SK-N-SH (cell line): ENCODE data around the gene AVPR1B. TPM values are rescaled to one million over a fixed set of nuclear protein-coding genes. Genes with fewer than 3 reads are reported as not detected.

Source experiments
- CTCF ChIA-PET: fragments of 300-600, 350-600 bp; formaldehyde crosslinking; extraction: SDS; loops from one replicate; lab custom pipeline; 2021; lab: Yijun Ruan, JAX
- POLR2A ChIA-PET: fragments of 350-600 bp; sonication (Branson Sonifier 250); formaldehyde crosslinking; extraction: SDS; loops from one replicate; lab custom pipeline; 2020; ENCODE audit warnings: antibody characterized with exemption, inconsistent platforms; lab: Yijun Ruan, JAX
- DNase-seq: peaks from one replicate; pipeline ENCODE4 v3.0.0; 2012
- H2AFZ ChIP-seq: fragments of 200-600 bp; sonication (generic); 2 replicates; pipeline ENCODE4 v1.8.1; 2016; ENCODE audit warnings: antibody characterized with exemption, mild to moderate bottlenecking, low read depth
- H3F3A ChIP-seq: fragments of 200-600 bp; sonication (generic); replicated peaks from 2 replicates; pipeline ENCODE3; 2016; ENCODE audit warnings: antibody characterized with exemption, mild to moderate bottlenecking; ENCODE audit not compliant: insufficient read depth
- H3K27ac ChIP-seq, 2 experiments: fragments of 200-500 bp in 1 of 2; fragments of 200-600 bp in 1 of 2; sonication (Bioruptor generic) in 1 of 2; sonication (generic), shearing (Covaris generic) in 1 of 2; 2 replicates each; pipeline versions ENCODE4 v1.5.1 to v1.6.1; 2014 to 2016; ENCODE audit warnings: low read depth in 2 of 2, inconsistent platforms in 1 of 2, low read length in 1 of 2, mild to moderate bottlenecking in 1 of 2, mixed read lengths in 1 of 2
- H3K27me3 ChIP-seq: fragments of 200-600 bp; sonication (generic), shearing (Covaris generic); 2 replicates; pipeline ENCODE4 v1.6.1; 2016; ENCODE audit warnings: mixed run types; ENCODE audit not compliant: insufficient read depth
- H3K36me3 ChIP-seq, 2 experiments: fragments of 200-500 bp in 1 of 2; fragments of 200-600 bp in 1 of 2; sonication (Bioruptor generic) in 1 of 2; sonication (generic) in 1 of 2; replicated peaks in 1 of 2; 2 replicates each; pipeline versions ENCODE3 to v1.5.1; 2014 to 2016; ENCODE audit warnings: low read length in 1 of 2, mild to moderate bottlenecking in 1 of 2; ENCODE audit not compliant: insufficient read depth in 2 of 2, control insufficient read depth in 1 of 2
- H3K4me1 ChIP-seq, 2 experiments: fragments of 200-500 bp in 1 of 2; fragments of 200-600 bp in 1 of 2; sonication (Bioruptor generic) in 1 of 2; sonication (generic), shearing (Covaris generic) in 1 of 2; 2 replicates each; pipeline versions ENCODE4 v1.5.1 to v1.6.1; 2014 to 2016; ENCODE audit warnings: low read depth in 1 of 2, low read length in 1 of 2, mixed run types in 1 of 2; ENCODE audit not compliant: insufficient read depth in 2 of 2, control insufficient read depth in 1 of 2
- H3K4me2 ChIP-seq: fragments of 200-600 bp; sonication (generic), shearing (Covaris generic); 2 replicates; pipeline ENCODE4 v1.6.1; 2017; ENCODE audit warnings: mixed run types
- H3K4me3 ChIP-seq, 2 experiments: fragments of 200-500 bp in 1 of 2; fragments of 200-600 bp in 1 of 2; sonication (Bioruptor generic) in 1 of 2; sonication (generic), shearing (Covaris generic) in 1 of 2; 2 replicates each; pipeline versions ENCODE4 v1.5.1 to v1.8.1; 2014 to 2016; ENCODE audit warnings: low read depth in 2 of 2, inconsistent platforms in 1 of 2, low read length in 1 of 2, mild to moderate bottlenecking in 1 of 2, mixed read lengths in 1 of 2, moderate library complexity in 1 of 2
- H3K79me2 ChIP-seq: fragments of 200-600 bp; sonication (generic); 2 replicates; pipeline ENCODE4 v1.8.1; 2017; ENCODE audit warnings: mild to moderate bottlenecking; ENCODE audit not compliant: insufficient read depth
- H3K9ac ChIP-seq: fragments of 200-600 bp; sonication (generic); 2 replicates; pipeline ENCODE4 v1.6.1; 2017; ENCODE audit warnings: mixed run types
- H3K9me2 ChIP-seq: fragments of 200-600 bp; sonication (generic); 2 replicates; pipeline ENCODE4 v1.6.1; 2017; ENCODE audit warnings: mixed run types
- H3K9me3 ChIP-seq: fragments of 200-600 bp; sonication (generic); 2 replicates; pipeline ENCODE4 v1.6.1; 2017; ENCODE audit warnings: mixed run types, mild to moderate bottlenecking, moderate library complexity
- H4K20me1 ChIP-seq: fragments of 200-600 bp; sonication (generic); 2 replicates; pipeline ENCODE4 v1.6.1; 2017; ENCODE audit warnings: mild to moderate bottlenecking, mixed run types; ENCODE audit not compliant: insufficient read depth
- CHD2 ChIP-seq: fragments of 150-350 bp; IDR thresholded peaks from 2 replicates; pipeline ENCODE4 v1.6.1; 2018; ENCODE audit warnings: low read length; ENCODE audit not compliant: partially characterized antibody
- ELF1 ChIP-seq: IDR thresholded peaks from 2 replicates; pipeline ENCODE4 v1.4.0; 2012
- EZH2phosphoT487 ChIP-seq: fragments of 200-600 bp; sonication (generic); IDR thresholded peaks from 2 replicates; pipeline ENCODE4 v1.6.1; 2017; ENCODE audit warnings: low read depth, mixed run types, mild to moderate bottlenecking, antibody characterized with exemption, moderate library complexity, borderline replicate concordance
- FOXJ3 ChIP-seq: sonication (generic); formaldehyde crosslinking; IDR thresholded peaks from 2 replicates; pipeline ENCODE4 v1.5.1; 2020; ENCODE audit warnings: mild to moderate bottlenecking, missing genetic modification reagents
- GABPA ChIP-seq: IDR thresholded peaks from 2 replicates; pipeline ENCODE4 v1.4.0; 2012; ENCODE audit warnings: low read depth, mild to moderate bottlenecking
- GATA2 ChIP-seq: sonication (generic); formaldehyde crosslinking; IDR thresholded peaks from 2 replicates; pipeline ENCODE4 v1.5.0; 2020; ENCODE audit warnings: mild to moderate bottlenecking, missing genetic modification reagents
- JUND ChIP-seq: IDR thresholded peaks from 2 replicates; pipeline ENCODE4 v1.4.0; 2012
- MAX ChIP-seq: IDR thresholded peaks from 2 replicates; pipeline ENCODE4 v1.4.0; 2012; ENCODE audit warnings: low read depth
- MEF2A ChIP-seq: IDR thresholded peaks from 2 replicates; pipeline ENCODE4 v1.4.0; 2012; ENCODE audit warnings: low read depth, borderline replicate concordance
- MXI1 ChIP-seq: IDR thresholded peaks from 2 replicates; pipeline ENCODE4 v1.6.1; 2012; ENCODE audit warnings: mild to moderate bottlenecking, low read depth, low read length, improper control_type of control experiment
- NFIC ChIP-seq: IDR thresholded peaks from 2 replicates; pipeline ENCODE4 v1.4.0; 2012; ENCODE audit warnings: borderline replicate concordance
- RCOR1 ChIP-seq: fragments of 150-350 bp; IDR thresholded peaks from 2 replicates; pipeline ENCODE4 v1.6.1; 2017; ENCODE audit warnings: antibody characterized with exemption, low read length
- TCF12 ChIP-seq: IDR thresholded peaks from 2 replicates; pipeline ENCODE4 v1.4.0; 2012
- TEAD4 ChIP-seq: IDR thresholded peaks from 2 replicates; pipeline ENCODE4 v1.4.0; 2012; ENCODE audit warnings: mild to moderate bottlenecking, borderline replicate concordance; ENCODE audit not compliant: insufficient read depth
- USF1 ChIP-seq: IDR thresholded peaks from 2 replicates; pipeline ENCODE4 v1.4.0; 2012; ENCODE audit warnings: low read depth, borderline replicate concordance
- USF2 ChIP-seq: fragments of 150-350 bp; IDR thresholded peaks from 2 replicates; pipeline ENCODE4 v1.6.1; 2017; ENCODE audit warnings: antibody characterized with exemption, low read length, low read depth, borderline replicate concordance
- ZBTB33 ChIP-seq: IDR thresholded peaks from 2 replicates; pipeline ENCODE4 v1.4.0; 2012; ENCODE audit warnings: low read depth, borderline replicate concordance
- WGBS: methylation state at CpG from one replicate; pipeline ENCODE4 v1.1.6; 2017; ENCODE audit warnings: low lambda C conversion rate; 5-methylcytosine and 5-hydroxymethylcytosine counted together
- polyA plus RNA-seq, 3 experiments: library from polyadenylated mRNA; depleted of rRNA; stranded (reverse); fragments of >200 nt; gene quantifications; 2 replicates each; pipeline ENCODE4 v1.2.3, GENCODE V29; 2012

The AVPR1B gene
- polyA plus RNA-seq, 1 of the 3 experiments (the other 2 are of a cell fraction), result not detected

- Histone ChIP-seq H2AFZ (no peak overlapping the region), H3K79me2 (no peaks in the 10 kb centered on the region), H3F3A (no peaks in the 10 kb centered on the region), H3K27ac (no peak overlapping the region), H3K4me2 (no peak overlapping the region), H3K36me3 (no peaks in the 10 kb centered on the region), H3K4me3 (no peak overlapping the region), H3K4me1 (no peaks in the 10 kb centered on the region), H4K20me1 (no peaks in the 10 kb centered on the region), H3K9me3 (no peaks in the 10 kb centered on the region), H3K27me3 (peaks cover 30% of the 10 kb centered on the region), H3K9me2 (no peaks in the 10 kb centered on the region), H3K9ac (no peak overlapping the region)
- POLR2A ChIA-PET, result no interaction called here
- WGBS, result 68% methylated on average over 3 of the region's 3 CpGs
- no peak for DNase-seq
- no peak for TF ChIP-seq NFIC
- no peak for TF ChIP-seq ELF1
- no peak for TF ChIP-seq TEAD4
- TF ChIP-seq TCF12, result no peak
- no peak for TF ChIP-seq EZH2phosphoT487
- TF ChIP-seq FOXJ3 (CRISPR knock-in tag), result no peak
- no peak for TF ChIP-seq MEF2A
- TF ChIP-seq USF2, result no peak
- no peak for TF ChIP-seq RCOR1
- no peak for TF ChIP-seq JUND
- no peak for TF ChIP-seq MAX
- TF ChIP-seq MXI1, result no peak
- no peak for TF ChIP-seq GABPA
- TF ChIP-seq USF1, result no peak
- no peak for TF ChIP-seq CHD2
- CTCF ChIA-PET, result interaction anchor here (1.7 to 13.9 kb wide), 5 partner anchors 79 to 319 kb away, joined by 5 to 248 read pairs (median 12); no protein-coding TSS in a partner anchor
Observed at GRCh38 chr1:206110820-206111219, 6.4 kb downstream of the AVPR1B start.

- no peak overlapping the region for H3K4me3 ChIP-seq
- no peaks in the 10 kb centered on the region for H3K79me2 ChIP-seq
- no peaks in the 10 kb centered on the region for H3K4me1 ChIP-seq
- H3K27ac ChIP-seq, result no peak overlapping the region
- WGBS, result 74% methylated on average over 4 of the region's 15 CpGs
- H3K9me2 ChIP-seq, result no peaks in the 10 kb centered on the region
- no peaks in the 10 kb centered on the region for H3F3A ChIP-seq
- no peak for DNase-seq
- no peak for TF ChIP-seq GATA2 (CRISPR knock-in tag)
- no peak for TF ChIP-seq ZBTB33
- no peak for TF ChIP-seq NFIC
- TF ChIP-seq JUND, result no peak
- peaks cover 30% of the 10 kb centered on the region for H3K27me3 ChIP-seq
- ChIA-PET CTCF (interaction anchor here (1.7 to 13.9 kb wide), 5 partner anchors 78 to 318 kb away, joined by 5 to 248 read pairs (median 12); no protein-coding TSS in a partner anchor), POLR2A (no interaction called here)
- no peak overlapping the region for H3K4me2 ChIP-seq
- no peaks in the 10 kb centered on the region for H3K9me3 ChIP-seq
- H3K36me3 ChIP-seq, result no peaks in the 10 kb centered on the region
- no peak overlapping the region for H2AFZ ChIP-seq
- H3K9ac ChIP-seq, result no peak overlapping the region
- H4K20me1 ChIP-seq, result no peaks in the 10 kb centered on the region
Observed at GRCh38 chr1:206110161-206110560, 7.0 kb downstream of the AVPR1B start.
